Adrenal gland (tissue), 12 donors: Measurements from ENCODE around the gene DEPP1. TPM values are rescaled to one million over a fixed set of nuclear protein-coding genes. Genes with fewer than 3 reads are reported as not detected.
A peak's percentile ranks its signal among the peaks of the same experiment; 100 is the strongest.

Source experiments
- DNase-seq, 7 donors: peaks; one replicate each; pipeline ENCODE4 v3.0.0-alpha.2; 2019 to 2020
- H3K27ac ChIP-seq, 5 donors: fragments of 200-600 bp; sonication (generic) in 4 of 5; 1 replicate in 3 of 5; 2 replicates in 2 of 5; pipeline versions ENCODE4 v1.5.1 to v1.8.0; 2016 to 2020; ENCODE audit warnings: mild to moderate bottlenecking in 1 of 5
- H3K27me3 ChIP-seq: fragments of 200-600 bp; 2 replicates; pipeline ENCODE4 v1.8.0; 2021
- H3K36me3 ChIP-seq, 2 donors: fragments of 200-600 bp; replicated peaks in 1 of 2; 1 replicate in 1 of 2; 2 replicates in 1 of 2; pipeline versions ENCODE4 v1.5.1 to v1.8.0; 2018 to 2022
- H3K4me1 ChIP-seq, 2 donors: fragments of 200-600 bp; replicated peaks in 1 of 2; 1 replicate in 1 of 2; 2 replicates in 1 of 2; pipeline versions ENCODE4 v1.5.1 to v1.8.0; 2018 to 2021
- H3K4me3 ChIP-seq, 4 donors: fragments of 200-600 bp; sonication (generic) in 3 of 4; one replicate each; pipeline ENCODE4 v1.5.1; 2016 to 2018
- H3K9me3 ChIP-seq, 3 donors: fragments of 200-600 bp; sonication (generic) in 1 of 3; replicated peaks in 1 of 3; 1 replicate in 2 of 3; 2 replicates in 1 of 3; pipeline versions ENCODE4 v1.5.1 to v1.8.0; 2016 to 2021
- CTCF ChIP-seq, 6 experiments: fragments of 450-650 bp in 4 of 6; fragments of 200-600 bp in 2 of 6; sonication (generic) in 1 of 6; IDR thresholded peaks; 1 replicate in 5 of 6; 2 replicates in 1 of 6; pipeline versions ENCODE4 v1.5.1 to v1.8.0; 2016 to 2021; ENCODE audit warnings: antibody characterized with exemption in 6 of 6, mild to moderate bottlenecking in 2 of 6, moderate library complexity in 1 of 6
- POLR2A ChIP-seq, 2 donors: fragments of 450-650 bp; IDR thresholded peaks; one replicate each; pipeline ENCODE4 v1.6.1; 2017; ENCODE audit warnings: antibody characterized with exemption in 2 of 2, mild to moderate bottlenecking in 2 of 2, moderate library complexity in 1 of 2
- WGBS, 4 donors: extraction: QIAGEN DNeasy Blood & Tissue Kit in 2 of 4; methylation state at CpG; one replicate each; pipeline versions ENCODE4 v1.1.5 to v1.1.7; 2013 to 2017; 5-methylcytosine and 5-hydroxymethylcytosine counted together
- intact Hi-C, 2 donors: fragments of 100-400 bp; cut with DNase I; formaldehyde crosslinking; loops; one replicate each; pipeline versions ENCODE4 v1.14.1 to v1.15.0; 2022 to 2023
- polyA plus RNA-seq, 3 donors: library from polyadenylated mRNA; stranded (reverse); fragments of 200-250 nt in 2 of 3; fragments of 350-450 nt in 1 of 3; fragmentation: Illumina TruSeq in 1 of 3; extraction: RNeasy Lipid Tissue Mini Kit (QIAGEN cat#74804) in 1 of 3; gene quantifications; one replicate each; pipeline ENCODE4 v1.2.3, GENCODE V29; 2013 to 2014
- total RNA-seq, 9 donors: library from RNA; depleted of rRNA in 4 of 9; stranded (reverse); fragments of >200 nt in 4 of 9; fragments of 120-200 nt in 1 of 9; fragmentation: NEBNext Ultra II Directional in 1 of 9; extraction: Animal tissue kit (Norgen Biotek cat#: 25700) in 1 of 9; gene quantifications; one replicate each; pipeline versions ENCODE4 v1.1.0 to v1.2.4, GENCODE V29; 2013 to 2023
- donor health status: healthy with polysubstance abuse.
- donor health status: Bipolar disorder and iron deficiency.
- donor health status: DM: yes; HTN: yes; CAD: no.
- donor health status: DM: no; HTN: no; CAD: no.
- donor health status: DM: no; HTN: no; CAD: no.
- donor health status: DM: yes; HTN: yes; CAD: no.

Gene DEPP1
- total and polyA plus RNA-seq, 12 donors = 7.4 to 179 (median 53.9) TPM

- intact Hi-C loops = no loop called here
- no peaks in the 10 kb centered on the region for H3K27me3 ChIP-seq
- H3K27ac ChIP-seq = no peak overlapping the region
- 50 to 66% (median 63%) methylated on average over 6 to 10 of the region's 10 CpGs for WGBS, 4 donors
- peak in 1 of 7 donors; percentile 13 for DNase-seq
- no peak for TF ChIP-seq CTCF (IDR thresholded peaks at IDR 0.05)
- no peak for TF ChIP-seq POLR2A (IDR thresholded peaks at IDR 0.05)
- peaks cover 5 to 9% of the 10 kb centered on the region in 2 donors for H3K4me1 ChIP-seq
- no peaks in the 10 kb centered on the region for H3K9me3 ChIP-seq
- H3K4me3 ChIP-seq = no peak overlapping the region
- no peaks in the 10 kb centered on the region for H3K36me3 ChIP-seq
These were observed 51.8 kb downstream of the DEPP1 start for GRCh38 chr10:44926751-44927351.

Other genes with a start within 250 kb of the DEPP1 start
- under 1 TPM in 1 of 9 donors, not detected in 8; 0.17 TPM for gene TMEM72, start 67.5 kb downstream of the DEPP1 start, total RNA-seq
- not detected for gene TMEM72, start 67.5 kb downstream of the DEPP1 start, polyA plus RNA-seq
- gene RASSF4, start 19.0 kb downstream of the DEPP1 start, total RNA-seq = 10 to 100 TPM in 7 of 9 donors, 1 to 10 TPM in 2; 5.7 to 38.8 (median 23.8) TPM
- 10 to 100 TPM in 2 of 3 donors, 1 to 10 TPM in 1; 5.2 to 47.5 (median 38.3) TPM for gene RASSF4, start 19.0 kb downstream of the DEPP1 start, polyA plus RNA-seq
- 10 to 100 TPM in 8 of 9 donors, 1 to 10 TPM in 1; 8.0 to 28.7 (median 13.5) TPM for gene ZNF22, start 22.1 kb upstream of the DEPP1 start, total RNA-seq
- 10 to 100 TPM; 10.9 to 21.3 (median 11.7) TPM for gene ZNF22, start 22.1 kb upstream of the DEPP1 start, polyA plus RNA-seq